ENCODE results near the gene RSU1.

RSU1 gene

GRCh38 chr10:16741540-16741939 lies 75.7 kb downstream of the RSU1 start:
- DNase-seq (ENCODE audit: low spot score): no peak

DNA sequence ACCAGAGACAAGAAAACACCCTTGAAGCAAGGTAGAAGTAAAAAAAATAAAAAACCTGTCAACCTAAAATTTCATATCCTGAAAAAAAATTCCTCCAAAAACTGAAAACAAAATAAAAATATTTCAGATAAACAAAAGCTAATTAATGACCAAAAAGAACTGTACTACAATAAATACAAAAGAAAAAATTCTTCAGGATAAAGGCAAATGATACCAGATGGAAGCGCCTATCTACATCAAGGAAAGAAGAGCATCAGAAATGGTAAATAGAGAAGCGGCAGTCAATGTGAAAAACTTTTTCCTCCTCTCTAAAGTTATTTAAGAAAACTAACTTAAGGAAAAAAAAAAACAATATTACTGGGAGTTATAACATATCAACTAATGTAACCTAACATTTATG lies 79.8 kb downstream of the RSU1 start:
- no peak for DNase-seq (ENCODE audit: low spot score)

DNA sequence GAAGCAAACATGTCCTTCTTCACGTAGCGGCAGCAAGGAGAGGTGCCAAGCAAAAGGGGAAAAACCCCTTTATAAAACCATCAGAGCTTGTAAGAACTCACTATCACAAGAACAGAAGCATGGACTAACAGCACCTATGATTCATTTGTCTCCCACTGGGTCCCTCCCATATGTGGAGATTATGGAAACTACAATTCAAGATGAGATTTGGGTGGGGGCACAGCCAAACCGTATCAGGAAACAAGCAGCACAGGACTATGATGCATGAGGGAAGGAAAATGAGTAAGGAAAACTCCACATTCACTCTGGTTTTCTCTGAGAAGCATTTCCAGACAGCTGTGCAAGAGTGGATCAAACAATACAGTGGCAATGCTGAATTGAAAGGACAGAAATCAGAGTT lies 81.6 kb downstream of the RSU1 start:
- DNase-seq (ENCODE audit: low spot score): no peak

DNA sequence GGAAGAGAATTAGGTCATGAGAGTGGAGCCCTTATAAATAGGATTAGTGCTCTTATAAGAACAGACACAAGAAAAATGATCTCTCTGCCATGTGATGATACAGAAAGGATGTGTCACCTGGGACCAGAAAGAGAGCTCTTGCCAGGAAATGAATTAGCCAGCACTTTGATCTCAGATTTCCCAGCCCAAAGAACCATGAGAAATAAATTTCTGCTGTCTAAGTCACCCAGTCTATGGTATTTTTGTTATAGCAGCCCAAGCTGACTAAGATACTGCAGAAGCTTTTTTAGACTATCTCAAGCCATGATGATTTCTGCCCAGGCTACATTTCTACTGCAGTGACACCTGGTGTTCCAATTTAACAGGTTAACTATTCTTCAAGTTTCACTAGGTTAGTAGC lies 84.8 kb downstream of the RSU1 start:
- DNase-seq (ENCODE audit: low spot score): no peak

DNA sequence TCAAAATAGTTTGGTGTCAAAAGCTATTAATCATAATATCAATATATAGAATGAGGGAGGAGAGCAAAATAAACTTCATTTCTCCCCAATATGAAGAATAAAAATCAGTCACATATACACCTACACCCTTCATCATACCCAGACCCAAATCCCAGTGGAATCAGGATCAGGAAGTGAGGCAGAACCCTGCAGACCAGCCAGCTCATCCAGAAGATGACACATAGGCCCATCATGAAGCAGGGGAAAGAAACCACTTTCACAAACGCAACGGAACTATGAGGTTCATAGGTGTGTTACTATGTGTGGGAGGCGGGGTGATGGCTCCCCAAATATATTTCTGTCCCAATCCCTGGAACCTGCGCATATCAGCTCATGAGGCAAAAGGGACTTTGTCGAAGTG lies 89.0 kb downstream of the RSU1 start:
- no peak for DNase-seq (ENCODE audit: low spot score)

GRCh38 chr10:16727666-16728065 lies 89.6 kb downstream of the RSU1 start:
- no peak for DNase-seq (ENCODE audit: low spot score)

- no peak for DNase-seq (ENCODE audit: low spot score)
Observed at GRCh38 chr10:16724509-16724908, 92.7 kb downstream of the RSU1 start.

DNA sequence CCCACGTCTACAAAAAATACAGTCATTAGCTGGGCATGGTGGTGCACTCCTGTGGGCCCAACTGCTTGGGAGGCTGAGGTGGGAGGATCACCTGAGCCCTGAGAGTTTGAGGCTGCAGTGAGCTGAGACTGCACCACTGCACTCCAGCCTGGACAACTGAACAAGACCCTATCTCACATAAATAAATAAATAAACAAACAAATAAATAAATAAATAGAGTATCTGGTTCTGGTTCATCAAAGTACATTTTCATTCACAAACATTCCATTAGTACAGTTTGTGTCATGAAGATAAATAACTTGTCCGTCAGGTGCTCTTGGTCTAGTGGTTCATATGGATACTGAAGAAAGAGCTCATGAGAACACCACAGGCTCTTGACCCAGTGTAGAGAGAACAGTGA lies 96.4 kb downstream of the RSU1 start:
- no peak for DNase-seq (ENCODE audit: low spot score)

- DNase-seq (ENCODE audit: low spot score): peak; percentile 23
Observed at GRCh38 chr10:16717622-16718395, 99.4 kb downstream of the RSU1 start.

DNA sequence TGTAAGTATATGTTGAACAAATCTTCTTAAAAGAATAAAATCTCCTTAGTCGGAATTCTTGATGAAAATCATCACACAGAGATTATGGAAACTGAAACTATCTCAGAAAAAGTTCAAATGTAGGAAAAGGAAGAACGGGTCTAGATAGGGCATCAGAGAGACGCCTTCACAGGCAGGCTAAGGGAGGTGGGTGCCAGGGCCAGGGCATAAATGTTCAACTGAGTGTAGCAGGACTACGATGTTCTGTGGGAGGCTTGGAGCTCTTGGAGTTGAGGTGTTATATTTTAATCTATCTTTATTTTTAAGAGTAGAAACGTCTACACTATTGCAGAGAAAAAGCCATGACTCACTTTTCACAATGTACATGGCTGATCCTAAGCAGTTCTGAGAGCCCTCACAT lies 101.2 kb downstream of the RSU1 start:
- no peak for DNase-seq (ENCODE audit: low spot score)

DNA sequence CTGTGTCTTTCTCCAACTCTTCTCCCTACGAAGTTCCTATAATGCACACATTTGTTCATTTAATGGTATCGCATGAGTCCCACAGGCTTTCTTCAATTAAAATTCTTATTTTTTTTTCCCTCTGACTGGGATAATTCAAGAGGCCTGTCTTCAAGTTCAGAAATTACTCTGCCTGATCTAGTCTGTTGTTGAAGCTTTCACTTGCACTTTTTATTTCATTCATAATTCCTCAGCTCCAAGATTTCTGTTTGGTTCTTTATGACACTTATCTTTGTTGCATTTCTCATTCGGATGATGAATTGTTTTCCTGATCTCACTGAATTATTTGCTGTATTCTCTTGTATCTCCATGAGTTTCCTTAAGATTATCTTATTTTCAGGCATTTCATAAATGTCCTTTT lies 103.9 kb downstream of the RSU1 start:
- DNase-seq (ENCODE audit: low spot score): no peak

DNA sequence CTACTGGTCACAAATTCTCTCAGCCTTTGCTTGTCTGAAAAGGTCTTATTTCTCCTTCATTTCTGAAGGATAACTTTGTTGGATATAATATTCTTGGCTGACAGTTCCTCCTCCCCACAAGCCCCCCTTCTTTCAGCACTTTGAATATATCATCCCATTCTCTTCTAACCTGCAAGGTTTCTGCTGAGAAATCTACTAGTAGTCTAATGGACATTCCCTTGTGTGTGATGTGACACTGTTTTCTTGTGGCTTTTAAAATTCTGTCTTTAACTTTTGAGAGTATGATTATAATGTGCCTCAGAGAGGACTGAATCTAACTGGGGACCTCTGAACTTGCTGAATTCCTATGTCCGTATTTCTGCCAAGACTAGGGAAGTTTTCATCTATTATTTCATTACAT lies 104.3 kb downstream of the RSU1 start:
- no peak for DNase-seq (ENCODE audit: low spot score)

- DNase-seq (ENCODE audit: low spot score): no peak
Observed at GRCh38 chr10:16700331-16700730, 116.9 kb downstream of the RSU1 start.

- DNase-seq (ENCODE audit: low spot score): no peak
Observed at GRCh38 chr10:16699435-16700057, 117.7 kb downstream of the RSU1 start.

DNA sequence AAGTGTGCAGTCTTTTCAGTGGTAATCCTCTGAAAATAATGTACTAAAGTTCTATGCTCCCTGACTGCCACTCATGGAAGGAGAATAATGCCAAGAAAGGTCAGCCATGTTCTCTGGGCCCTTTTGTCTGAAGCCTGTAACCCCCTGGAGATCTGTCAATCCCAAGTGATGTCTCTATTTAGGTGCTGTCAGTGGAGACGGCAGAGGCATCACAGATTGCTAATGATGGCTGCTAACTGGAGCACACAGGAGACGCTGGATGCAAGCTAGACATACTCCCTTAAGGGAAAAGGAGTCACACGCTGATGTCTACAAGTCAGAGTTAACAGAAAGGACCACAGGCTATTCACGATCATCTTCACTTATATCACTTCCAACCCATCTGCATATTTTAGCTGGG lies 118.8 kb downstream of the RSU1 start:
- no peak for DNase-seq (ENCODE audit: low spot score)

GRCh38 chr10:16690417-16690816 lies 126.8 kb downstream of the RSU1 start:
- DNase-seq (ENCODE audit: low spot score): no peak

DNA sequence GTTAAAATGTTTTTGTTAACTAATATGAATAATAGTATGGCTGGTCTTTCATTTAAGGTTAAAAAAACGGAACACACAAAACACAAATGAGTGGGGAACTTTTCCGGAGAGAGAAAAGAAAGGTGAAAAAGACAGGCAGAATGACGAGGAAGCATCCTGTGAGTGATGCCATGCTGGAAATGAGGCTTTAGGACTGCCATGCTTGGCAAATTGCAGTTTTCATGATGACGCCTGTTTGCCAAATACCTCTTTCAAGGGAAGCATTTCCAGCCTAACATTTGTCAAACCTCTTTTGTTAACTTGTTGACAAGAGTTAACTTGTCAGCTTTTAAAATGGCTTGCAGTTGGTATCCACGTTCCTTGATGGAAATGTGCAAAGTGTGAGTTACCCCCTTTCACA lies 127.5 kb downstream of the RSU1 start:
- DNase-seq (ENCODE audit: low spot score): no peak

DNA sequence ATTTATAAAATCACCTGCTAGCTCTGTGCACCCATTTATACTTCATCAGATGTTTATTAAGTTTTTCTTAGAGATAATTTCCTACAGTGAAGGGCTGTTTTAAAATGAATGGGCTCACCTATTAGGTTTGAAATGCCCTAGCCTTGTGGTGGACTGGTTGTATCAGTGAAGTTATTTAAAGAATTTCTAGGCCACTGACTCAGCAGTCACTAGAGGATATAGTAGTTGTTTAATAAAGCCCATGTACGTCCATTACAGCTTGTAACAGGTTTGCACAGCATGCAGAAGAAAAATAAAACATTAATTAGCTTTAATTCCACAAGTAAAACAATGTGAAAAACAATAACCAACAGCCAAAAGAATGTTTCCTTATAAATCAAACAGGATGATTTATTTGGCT lies 128.0 kb downstream of the RSU1 start:
- no peak for DNase-seq (ENCODE audit: low spot score)

GRCh38 chr10:16686054-16686902 lies 130.9 kb downstream of the RSU1 start:
- no peak for DNase-seq (ENCODE audit: low spot score)

DNA sequence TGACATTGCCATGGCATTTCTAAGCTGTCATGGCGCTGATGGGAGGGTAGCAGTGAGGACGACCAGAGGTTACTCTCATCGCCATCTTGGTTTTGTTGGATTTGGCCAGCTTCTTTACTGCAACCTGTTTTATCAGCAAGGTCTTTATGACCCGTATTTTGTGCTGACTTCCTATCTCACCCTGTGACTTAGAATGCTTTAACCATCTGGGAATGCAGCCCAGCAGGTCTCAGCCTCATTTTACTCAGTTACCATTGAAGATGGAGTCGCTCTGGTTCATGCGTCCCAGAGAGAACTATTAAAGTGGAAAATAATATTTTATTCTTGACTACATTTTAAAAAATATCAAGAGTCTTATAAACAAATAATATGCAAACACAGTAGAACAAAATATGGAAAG lies 131.7 kb downstream of the RSU1 start:
- DNase-seq (ENCODE audit: low spot score): no peak

GRCh38 chr10:16681521-16681920 lies 135.7 kb downstream of the RSU1 start:
- no peak for DNase-seq (ENCODE audit: low spot score)

DNA sequence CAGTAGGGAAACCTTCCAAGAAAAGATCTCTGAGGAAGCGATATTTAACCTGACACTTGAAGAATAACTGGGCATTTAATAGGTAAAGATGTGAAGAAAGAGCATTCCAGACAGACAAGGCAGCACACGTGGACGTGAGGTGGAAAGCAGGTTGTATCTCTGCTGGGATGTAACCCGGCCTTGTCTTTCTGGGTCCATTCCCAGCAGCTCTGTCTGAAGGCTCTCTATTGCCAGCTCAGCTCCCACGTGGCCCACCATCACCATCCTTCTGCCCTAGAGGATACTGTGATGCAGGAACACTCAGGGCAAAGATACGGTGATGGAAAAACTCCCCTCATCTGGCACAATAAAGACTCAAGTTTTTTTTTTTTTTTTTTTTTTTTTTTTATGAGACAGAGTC lies 137.7 kb downstream of the RSU1 start:
- no peak for DNase-seq (ENCODE audit: low spot score)

GRCh38 chr10:16675334-16675733 lies 141.9 kb downstream of the RSU1 start:
- no peak for DNase-seq (ENCODE audit: low spot score)

Data from Ammon's horn (tissue), 1 donor.